ENCODE measurements around the gene SEMA4F.

- no peak for TF ChIP-seq POLR2A (IDR thresholded peaks at IDR 0.05)
- TF ChIP-seq CTCF (IDR thresholded peaks at IDR 0.05): no peak
- TF ChIP-seq EP300 (IDR thresholded peaks at IDR 0.05): no peak
Measured at GRCh38 chr2:74679615-74680014, 25.6 kb downstream of the SEMA4F start.
